Suppressor macrophage treated with lipopolysaccharide for 1 hour (primary cell): ENCODE data around the gene CLCN7.

Experiments
- DNase-seq, 3 donors: peaks; one replicate each; pipeline ENCODE4 v3.0.0-alpha.2; 2020 to 2022

Gene CLCN7

DNA sequence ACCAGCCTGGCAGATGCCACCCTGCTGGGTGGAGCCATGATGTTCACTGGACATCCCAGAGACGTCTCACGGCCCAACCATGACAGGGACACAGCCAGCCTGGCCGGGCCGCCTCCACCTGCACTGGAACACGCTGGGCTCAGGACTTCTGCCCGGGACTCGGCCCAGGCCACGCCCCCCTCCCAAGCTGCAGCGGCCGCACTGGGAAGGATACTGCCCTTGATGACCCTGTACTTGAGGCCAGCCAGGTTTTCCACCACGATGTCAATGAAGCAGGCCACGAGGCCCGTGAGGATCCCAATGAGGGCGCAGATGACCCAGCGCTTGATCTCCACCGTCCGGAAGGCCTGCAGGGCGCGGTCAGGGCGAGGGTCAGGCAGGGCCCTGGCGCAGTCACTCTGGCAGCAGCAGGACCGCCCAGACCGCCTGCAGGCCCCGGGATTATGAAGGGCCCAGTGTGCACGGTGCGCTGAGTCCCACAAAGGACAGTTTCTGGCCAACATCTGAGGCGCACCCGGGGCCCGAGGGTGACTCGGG lies 14.2 kb downstream of the CLCN7 start:
- DNase-seq = no peak

DNA sequence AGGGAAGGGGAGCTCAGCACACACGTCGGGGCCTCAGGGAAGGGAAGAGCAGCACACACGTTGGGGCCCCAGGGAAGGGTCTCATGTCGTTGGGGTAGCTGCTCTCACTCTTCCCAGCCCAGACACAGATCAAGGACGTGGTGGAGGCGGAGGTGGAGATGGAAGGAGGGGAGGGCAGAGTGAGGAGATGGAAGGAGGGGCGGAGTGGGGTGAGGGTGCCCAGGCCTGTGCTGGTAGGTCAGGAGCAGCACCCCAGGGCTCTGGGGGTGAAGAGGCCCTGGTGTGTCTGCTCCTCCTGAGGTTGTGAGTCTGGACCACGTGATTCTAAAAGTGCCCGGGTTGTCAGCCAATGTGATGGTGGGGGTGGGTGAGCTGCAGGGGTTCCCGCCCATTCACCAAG lies 14.9 kb downstream of the CLCN7 start:
- no peak for DNase-seq

DNA sequence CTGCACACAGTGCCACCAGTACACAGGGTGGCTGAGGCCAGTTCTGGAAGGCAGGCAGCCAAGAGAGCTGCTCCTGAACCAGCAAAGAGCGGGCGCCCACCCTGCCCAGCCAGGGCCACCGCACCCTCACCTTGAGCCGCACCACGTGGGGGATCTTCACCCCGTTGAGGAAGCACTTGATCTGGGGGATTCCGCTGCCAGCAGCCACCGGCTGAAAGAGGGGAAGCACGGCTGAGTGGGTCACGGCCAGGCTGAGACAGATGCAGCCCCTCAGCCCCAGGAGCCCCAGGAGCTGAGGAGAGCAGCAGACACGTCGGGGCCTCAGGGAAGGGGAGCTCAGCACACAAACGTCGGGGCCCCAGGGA lies 15.9 kb downstream of the CLCN7 start:
- DNase-seq = peak; percentile 30 to 42 (median 34)

DNA sequence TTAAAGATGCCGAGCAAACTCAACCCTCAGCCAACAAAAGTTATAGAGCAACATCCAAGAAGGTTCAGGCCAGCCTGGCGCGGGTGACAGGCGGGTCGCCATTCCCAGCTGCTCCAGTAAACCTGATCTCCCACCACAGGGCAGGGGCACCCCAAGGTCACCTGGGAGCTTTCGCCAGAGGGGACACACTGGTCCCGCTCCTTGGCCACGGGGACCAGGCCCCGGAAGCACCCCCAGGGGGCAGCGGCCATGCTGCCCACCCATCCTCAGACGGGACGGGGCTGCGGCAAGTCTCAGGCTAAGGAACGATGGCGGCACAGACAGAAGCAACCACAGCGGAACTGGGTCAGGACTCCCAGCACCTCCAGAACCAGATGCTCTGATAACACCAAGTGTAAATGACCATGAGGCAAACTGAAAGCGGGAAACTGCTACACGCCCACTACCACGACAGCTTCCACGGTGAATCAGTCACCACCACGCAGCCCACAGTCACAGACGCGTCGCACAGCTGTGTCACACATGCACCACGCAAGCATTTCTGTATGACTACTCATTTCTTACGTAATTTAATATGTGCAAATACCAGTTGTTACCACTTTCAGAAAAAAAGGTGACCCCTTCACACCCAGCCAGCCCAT lies 16.4 kb downstream of the CLCN7 start:
- DNase-seq = peak; percentile 72 to 82 (median 74)

DNA sequence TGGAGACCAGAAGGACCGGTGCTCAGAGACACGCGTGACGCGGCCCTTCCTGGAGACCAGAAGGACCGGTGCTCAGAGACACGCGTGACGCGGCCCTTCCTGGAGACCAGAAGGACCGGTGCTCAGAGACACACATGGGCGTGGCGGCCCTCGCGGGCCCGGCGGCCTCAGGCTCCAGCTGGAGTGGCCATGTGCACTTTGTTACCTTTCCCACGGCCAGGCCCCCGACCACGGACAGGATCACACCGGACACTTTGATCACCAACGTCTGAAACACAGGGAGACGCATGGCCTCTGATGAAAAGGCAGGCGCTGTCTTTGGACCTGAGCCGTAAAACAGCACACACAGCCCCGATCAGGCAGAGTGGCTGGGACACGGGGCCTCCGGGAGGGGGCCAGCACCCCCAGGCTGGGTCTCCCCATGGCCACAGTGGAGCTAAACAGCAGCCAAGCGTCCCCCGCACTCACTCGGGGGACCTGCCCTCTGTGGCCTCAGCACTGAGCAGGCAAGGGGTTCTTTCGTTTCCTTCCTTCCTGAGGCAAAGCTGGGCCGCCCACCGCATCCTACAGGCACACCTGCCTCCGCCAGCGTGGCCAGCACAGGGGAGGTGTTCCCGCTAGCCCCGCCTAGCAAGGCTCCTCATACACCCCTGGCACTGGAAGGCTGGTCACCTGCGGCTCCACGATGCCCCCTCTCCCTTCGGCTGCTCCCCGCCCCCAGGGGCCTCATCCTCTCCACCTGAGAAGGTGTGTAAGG lies 17.2 kb downstream of the CLCN7 start:
- no peak for DNase-seq

DNA sequence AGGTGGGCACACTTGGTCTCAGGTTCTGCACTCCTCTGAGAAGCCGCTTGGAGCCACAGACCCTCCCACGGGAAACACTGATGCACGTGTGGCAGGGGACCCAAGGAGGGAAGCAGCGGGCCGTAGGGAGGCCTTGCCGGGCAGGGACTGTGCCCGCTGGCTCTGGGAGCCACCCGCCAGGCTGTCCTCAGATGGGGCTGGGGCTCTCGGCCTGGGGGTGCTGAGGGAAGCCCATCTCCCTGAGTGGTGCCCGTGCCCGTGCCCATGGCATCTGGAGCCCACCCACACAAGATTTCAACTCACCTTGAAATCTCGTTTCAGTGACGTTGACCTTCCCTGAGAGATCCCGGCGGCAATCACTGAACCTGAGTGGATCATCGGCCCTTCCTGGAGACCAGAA lies 17.9 kb downstream of the CLCN7 start:
- DNase-seq = no peak

DNA sequence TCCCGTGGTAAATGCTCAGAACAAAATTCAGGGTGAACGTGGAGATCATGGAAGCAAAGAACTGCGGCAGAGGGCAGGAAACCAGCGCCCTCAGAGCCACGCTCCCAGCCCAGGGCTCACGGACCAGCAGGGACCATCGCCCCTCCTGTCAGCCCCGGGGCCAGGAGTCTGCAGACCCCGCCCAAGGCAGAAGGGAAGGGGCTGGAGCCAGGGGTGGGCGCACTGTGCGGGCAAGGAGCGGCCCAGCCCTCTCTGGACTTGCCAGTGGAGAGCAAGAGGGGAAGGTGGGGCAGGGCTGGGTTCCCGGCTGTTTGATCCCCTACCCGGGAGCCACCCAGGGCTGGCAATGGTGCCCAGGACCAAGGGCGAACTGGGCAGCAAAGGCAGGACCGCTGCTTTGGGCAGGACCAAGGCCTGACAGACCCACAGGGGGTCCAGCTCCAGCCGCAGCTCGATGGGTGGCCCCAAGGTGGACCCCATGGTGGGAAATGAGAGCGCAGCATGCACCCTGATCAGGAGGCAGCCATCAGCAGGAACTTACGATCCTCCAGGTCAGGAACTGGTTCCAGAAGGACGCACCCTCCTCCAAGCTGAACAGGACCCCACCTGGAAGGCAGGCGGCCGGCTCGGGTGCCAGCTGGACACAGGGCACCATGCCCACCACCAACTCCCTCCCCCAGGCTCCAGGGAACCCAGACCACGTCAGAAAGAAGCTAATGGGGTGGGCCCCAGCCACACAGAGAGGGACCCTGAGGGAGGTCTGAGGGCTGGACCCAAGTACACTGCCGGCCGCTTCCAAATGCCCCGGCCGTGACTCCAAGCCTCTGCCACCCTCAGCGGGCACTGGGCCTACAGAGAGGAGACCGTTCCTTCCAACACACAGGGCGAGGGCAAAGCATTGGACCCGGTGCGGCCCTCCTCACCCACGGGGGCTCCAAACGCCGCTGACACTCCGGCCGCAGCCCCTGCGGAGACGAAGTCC lies 19.3 kb downstream of the CLCN7 start:
- DNase-seq = no peak

DNA sequence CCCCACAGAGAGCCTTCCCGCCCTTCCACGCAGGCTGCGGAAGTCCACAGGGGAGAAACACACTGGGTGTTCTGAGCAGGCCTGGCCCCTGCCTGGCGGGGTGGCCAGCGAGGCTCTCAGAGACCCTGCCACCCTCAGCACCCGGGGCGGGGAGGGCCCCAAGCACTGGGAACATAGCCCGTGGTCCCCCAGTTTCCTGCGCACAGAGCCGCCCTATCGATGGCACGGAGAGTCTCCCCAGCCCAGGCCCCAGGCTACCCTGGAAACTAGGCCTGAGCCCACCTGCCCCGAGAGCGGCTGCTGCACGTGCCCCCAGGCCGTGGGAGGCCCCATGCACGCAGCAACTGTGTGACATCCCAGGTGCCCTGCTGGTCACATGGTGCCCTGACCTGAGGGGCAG lies 20.3 kb downstream of the CLCN7 start:
- DNase-seq = no peak

DNA sequence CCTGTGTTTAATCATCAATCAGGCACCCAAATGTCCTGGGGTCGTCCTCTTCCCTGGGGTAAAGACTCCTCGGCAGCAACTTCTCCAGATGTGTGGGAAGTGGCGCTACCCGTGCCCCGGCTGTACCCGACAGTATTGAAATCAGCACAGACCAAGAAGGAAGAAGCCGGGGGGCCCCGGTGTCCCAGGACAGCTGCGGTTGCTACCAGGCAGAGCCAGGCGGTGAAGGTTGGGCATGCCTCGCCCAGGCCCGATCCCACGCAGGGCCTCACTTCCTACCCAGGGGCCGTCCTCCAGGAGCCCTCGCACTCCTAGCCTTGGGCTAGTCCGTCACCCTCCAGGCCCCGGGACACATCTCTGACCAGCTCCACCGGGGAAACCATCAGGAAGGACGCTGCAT lies 21.5 kb downstream of the CLCN7 start:
- no peak for DNase-seq

DNA sequence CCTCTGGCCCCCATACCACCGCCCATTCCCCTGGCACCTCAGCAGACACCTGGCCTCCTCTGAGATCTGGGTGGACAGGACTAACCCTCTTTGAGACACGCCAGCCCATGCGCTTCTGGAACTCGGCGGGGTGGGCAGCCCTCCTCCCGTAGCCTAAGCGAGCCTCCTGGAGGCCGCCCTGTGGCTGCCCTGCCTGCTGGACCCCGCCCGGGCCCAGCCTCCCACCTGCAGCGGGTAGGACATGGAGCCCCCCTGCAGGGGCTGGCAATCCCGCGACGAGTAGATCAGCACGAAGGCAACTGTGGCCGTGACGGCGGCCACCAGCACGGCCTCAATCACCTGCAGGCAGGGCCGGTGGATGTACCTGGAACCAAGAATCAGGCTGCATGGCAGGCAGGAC lies 22.3 kb downstream of the CLCN7 start:
- no peak for DNase-seq

DNA sequence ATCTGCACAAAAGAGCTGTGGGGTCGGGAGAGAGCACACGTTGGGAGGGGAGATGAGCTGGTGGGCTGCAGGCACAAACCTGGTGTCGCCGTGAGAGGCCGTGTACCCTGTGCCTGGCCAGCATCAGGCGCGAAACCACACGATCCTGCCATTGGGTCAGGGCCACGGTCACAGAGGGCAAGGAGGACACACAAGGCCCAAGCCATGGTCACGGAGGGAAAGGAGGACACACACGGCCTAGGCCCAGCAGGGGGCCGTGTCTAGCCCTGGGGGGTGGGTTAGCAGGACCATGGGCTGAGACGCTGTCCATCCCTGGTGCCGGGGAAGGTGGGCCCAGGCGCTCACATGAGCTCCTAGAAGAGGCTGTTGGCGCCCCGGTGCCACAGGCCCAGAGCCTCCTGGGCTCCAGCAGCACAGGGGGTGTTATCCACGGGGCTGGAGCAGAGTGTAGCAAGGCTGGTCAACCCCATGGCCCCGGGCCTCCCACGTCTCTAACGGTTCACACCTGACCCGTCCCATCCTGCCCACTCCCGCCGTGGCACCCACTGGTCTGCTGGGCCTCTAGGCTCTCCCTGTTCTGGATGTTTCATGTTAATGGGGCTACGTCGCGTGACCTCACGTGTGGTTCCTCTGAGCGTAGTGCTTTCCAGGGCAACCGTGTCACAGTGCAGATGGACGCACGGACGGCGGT lies 23.0 kb downstream of the CLCN7 start:
- DNase-seq = no peak

DNA sequence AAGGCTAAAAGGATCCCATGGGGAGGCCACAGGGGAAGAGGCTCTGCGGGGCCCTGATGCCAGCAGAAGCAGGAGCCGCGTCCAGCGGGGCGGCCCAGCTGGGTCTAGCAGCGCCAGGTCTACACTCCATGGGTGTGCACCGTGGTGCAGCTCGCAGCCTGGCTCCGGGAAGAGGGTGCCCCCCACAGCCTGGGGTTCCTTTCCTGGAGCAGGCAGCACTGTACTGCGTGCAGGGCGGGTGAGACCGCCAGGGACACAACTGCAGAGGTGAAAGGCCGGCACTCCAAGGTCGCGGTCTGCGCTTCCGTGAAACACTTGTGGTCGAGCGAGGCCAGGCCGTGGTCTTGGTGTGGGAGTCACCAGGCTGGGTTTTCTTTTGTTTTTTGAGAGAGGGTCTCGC lies 24.0 kb downstream of the CLCN7 start:
- no peak for DNase-seq

DNA sequence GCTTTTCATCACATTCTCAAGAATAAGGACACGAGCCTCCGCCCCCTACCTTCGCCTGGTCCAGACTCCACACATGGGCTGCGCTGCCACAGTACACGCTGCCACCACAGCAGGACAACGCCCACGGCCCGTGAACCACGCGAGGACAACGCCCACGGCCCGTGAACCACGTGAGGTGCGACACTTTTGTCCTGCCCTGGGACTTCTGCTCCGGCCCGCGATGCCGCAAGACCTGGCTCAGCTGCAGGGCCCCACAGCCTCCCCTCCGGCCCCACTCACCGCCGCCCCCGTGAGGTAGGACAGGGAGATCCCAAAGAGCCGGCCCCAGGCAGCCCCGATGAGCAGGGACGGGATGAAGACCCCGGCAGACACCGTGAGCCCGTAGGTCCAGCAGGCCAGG lies 24.6 kb downstream of the CLCN7 start:
- no peak for DNase-seq

DNA sequence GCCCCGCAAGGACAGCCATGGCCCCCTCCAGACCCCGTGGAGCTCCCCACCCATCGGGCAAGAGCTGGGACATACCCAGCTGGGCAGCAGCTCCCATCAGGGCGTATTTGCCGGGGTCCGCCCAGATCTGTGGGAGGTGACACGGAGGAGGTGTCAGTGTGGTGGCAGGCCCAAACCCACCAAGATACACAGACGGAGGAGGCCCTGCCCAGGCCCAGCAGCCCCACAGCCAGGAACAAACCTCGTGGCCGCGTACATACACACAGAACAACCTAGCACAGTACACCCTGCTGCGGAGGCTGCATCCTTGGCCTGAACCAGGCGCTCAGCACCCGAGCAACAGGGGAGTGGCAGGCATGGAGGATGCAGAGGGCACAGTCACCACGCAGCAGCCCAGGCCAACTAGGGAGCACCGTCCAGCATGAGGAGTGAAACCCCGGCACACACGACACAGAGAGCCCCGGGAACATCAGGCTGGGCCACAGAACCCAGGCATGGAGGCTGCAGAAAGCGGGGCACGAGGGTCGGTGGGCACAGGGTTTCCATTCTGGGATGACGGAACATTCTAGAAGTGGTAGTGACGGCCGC lies 25.5 kb downstream of the CLCN7 start:
- no peak for DNase-seq

DNA sequence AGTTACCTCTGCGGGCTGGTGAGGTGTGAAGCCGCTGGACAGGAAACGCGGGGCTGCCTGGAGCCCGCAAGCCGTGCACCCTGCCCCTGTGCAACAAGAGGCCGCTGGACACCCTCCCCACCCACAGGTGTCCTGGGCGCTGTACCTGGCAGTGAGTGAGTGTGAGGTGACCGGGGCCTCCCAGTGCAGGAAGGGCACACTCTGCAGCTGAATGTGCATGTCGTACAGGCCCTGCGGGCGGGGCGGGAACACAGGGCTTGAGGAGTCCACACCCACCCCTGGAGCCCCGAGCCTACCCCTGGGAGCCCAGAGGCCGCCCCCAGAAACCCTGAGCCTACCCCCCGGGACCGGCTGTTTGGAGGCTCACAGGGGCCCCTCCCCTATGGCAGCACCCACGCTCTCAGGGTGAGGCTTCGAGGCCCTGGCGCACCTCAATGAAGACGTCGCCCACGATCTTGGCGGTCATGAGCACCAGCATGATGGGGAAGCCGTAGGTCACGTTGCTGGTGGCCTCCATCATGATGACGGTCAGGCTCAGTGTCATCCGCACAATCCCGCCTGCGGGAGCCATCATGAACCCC lies 26.2 kb downstream of the CLCN7 start:
- no peak for DNase-seq

DNA sequence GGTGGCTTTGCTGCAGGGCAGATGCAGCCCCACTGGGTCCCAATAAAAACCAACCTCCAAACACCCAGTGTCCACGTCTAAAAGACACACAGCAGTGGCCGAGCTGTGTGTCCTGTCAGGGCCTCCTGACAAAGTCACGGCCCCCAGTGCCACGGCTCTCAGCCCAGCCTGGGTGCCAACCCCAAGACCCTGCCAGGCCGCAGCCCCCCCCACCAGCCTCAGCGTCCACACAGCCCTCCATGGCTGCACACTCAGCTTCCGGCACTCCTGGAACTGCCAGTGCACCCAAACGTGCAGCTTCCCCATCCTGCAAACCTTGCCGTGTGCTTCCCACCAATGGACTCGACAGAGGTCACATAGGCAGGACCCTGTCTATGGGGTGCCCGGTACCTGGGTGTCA lies 26.9 kb downstream of the CLCN7 start:
- no peak for DNase-seq

DNA sequence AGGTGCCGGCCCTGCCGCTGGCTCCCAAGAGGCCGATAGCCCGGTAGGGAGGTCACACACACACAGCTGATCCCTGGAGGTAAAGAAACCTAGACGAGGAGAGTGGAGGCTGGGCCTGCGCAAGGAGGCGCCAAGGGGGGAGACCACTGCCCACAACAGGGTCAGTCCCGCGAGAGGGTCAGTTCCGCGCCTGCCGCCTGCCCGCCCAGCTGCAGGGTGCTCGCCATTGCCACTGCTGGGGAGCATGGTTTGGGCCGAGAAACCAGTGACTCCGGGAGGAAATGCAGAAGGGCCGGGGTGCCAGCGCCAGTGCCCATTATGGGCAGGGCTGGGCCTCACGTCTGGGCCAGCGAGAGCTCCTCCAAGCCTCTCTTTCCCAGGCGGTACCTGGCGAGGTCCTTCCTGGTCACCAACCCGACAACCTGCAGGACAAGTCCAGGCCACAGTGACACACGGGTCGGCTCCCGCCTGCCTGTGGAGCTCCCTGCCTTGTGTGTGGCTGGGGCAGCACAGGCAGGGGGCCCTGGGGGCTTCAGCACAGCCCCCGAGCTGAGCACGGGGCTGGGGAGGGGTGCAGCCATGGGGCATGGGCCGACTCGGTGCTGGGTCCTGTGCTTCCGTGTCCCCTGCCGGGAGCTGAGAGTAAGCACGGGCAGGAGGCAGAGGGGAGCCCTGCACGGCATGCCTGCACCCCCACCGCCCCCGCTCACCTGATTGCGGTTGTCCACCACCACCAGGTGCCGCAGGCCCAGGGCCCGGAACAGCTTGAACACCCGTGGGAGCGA lies 28.3 kb downstream of the CLCN7 start:
- no peak for DNase-seq

DNA sequence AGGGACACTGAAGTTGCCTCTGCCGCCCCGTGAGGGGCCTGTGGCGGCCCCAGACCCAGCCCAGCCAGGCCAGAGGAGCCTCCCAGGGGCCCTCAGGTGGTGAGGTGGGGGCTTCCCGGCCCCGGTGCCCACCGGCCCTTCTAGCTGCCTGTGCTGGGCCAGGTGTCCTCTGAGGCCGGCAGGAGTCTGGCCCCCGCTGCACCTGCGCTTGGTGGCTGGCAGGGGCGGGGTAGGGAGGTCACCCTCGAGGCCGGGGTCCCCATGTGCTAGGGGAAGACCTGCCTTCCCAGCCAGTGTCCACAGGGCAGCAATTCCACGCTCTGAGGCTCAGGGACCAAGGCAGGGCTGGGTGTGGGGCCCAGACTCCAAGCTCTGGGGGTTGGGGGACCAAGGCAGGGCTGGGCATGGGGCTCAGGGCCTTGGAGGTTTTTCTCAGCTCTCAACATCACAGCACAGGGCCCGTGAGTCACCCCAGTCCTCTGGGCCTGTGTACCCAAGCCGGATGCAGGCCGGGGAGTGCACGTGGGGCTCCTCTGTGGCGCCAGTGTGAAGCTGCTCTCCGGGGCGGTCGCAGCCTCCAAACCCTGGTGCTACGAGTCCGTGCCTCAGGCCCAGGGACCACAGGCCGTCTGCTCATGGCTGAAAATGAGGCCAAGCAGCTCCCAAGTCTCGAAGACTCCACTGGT lies 29.2 kb downstream of the CLCN7 start:
- no peak for DNase-seq

DNA sequence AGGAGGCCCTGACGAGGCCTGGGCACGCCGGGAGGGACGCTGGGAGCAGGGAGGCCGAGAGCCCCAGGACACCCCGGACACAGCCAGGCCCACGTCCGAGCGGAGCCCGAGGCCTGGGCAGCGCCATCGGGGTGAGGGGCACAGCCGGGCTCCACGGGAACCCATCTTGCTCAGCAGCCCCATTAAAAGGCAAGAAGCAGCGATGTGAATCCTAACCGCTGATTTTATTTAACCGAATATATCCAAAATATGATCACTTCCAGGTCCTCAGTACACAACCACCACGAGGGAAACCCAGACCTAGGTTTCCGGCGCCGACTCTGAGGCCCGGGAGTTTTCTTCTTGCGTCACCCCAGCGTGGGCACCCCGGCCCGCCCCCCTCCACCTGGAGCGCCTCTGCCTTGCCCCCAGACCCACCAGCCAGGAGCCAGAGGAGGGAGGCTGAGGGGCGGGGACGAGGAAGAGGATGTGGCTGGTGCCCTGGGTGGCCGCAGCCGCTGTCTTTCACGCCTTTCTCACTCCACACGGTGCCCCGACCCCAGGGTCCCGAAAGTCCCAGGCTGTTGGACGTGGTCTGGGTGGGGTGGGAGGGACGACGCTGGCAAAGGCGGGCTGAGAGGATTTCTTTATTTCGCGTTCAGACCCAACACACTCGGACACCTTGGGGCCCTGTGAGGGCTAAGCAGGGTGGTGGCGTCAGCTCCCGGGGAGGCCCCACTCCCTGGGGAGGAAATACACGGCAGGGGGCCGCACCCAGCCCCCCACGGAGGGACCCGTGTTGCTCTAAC lies 29.9 kb downstream of the CLCN7 start:
- DNase-seq = no peak
